KMS-11 (cell line): ENCODE measurements around the gene POU2AF2.

Experiments used
- H2AFZ ChIP-seq: fragments of 200-600 bp; sonication (generic); 2 replicates; pipeline ENCODE4 v1.6.1; 2016; ENCODE audit warnings: antibody characterized with exemption, mixed run types, low read depth
- H3K27ac ChIP-seq: fragments of 200-600 bp; sonication (generic); 2 replicates; pipeline ENCODE4 v1.6.1; 2016; ENCODE audit warnings: mild to moderate bottlenecking, mixed run types
- H3K27me3 ChIP-seq: fragments of 200-600 bp; sonication (generic); 2 replicates; pipeline ENCODE4 v1.6.1; 2017; ENCODE audit warnings: mild to moderate bottlenecking, low read depth, mixed run types, moderate library complexity; ENCODE audit not compliant: insufficient read depth
- H3K36me3 ChIP-seq: fragments of 200-600 bp; sonication (generic); 2 replicates; pipeline ENCODE4 v1.6.1; 2017; ENCODE audit warnings: mild to moderate bottlenecking, mixed run types; ENCODE audit not compliant: insufficient read depth
- H3K4me1 ChIP-seq: fragments of 200-600 bp; sonication (generic); 2 replicates; pipeline ENCODE4 v1.6.1; 2016; ENCODE audit warnings: mild to moderate bottlenecking, low read depth, mixed run types; ENCODE audit not compliant: poor library complexity, severe bottlenecking
- H3K4me2 ChIP-seq: fragments of 200-600 bp; sonication (generic); 2 replicates; pipeline ENCODE4 v1.7.0; 2016; ENCODE audit warnings: mild to moderate bottlenecking, mixed run types
- H3K4me3 ChIP-seq: fragments of 200-600 bp; sonication (generic); IDR thresholded peaks from 2 replicates; pipeline ENCODE4 v1.6.1; 2017; ENCODE audit warnings: low read depth, low read length, mixed read lengths; ENCODE audit not compliant: insufficient read depth
- H3K79me2 ChIP-seq: fragments of 200-600 bp; sonication (generic); 2 replicates; pipeline ENCODE4 v1.6.1; 2016; ENCODE audit warnings: low read depth, mixed run types; ENCODE audit not compliant: insufficient read depth
- H3K9ac ChIP-seq: fragments of 200-600 bp; sonication (generic); 2 replicates; pipeline ENCODE4 v1.6.1; 2016; ENCODE audit warnings: mild to moderate bottlenecking, mixed run types
- H4K20me1 ChIP-seq: fragments of 200-600 bp; sonication (generic); 2 replicates; pipeline ENCODE4 v1.6.1; 2016; ENCODE audit warnings: mild to moderate bottlenecking, mixed run types; ENCODE audit not compliant: insufficient read depth
- CTCF ChIP-seq: fragments of 200-600 bp; sonication (generic); conservative IDR thresholded peaks from 2 replicates; pipeline ENCODE4 v1.6.1; 2017; ENCODE audit warnings: low read depth, mild to moderate bottlenecking, antibody characterized with exemption, low read length, moderate library complexity, mixed read lengths

Gene POU2AF2

DNA sequence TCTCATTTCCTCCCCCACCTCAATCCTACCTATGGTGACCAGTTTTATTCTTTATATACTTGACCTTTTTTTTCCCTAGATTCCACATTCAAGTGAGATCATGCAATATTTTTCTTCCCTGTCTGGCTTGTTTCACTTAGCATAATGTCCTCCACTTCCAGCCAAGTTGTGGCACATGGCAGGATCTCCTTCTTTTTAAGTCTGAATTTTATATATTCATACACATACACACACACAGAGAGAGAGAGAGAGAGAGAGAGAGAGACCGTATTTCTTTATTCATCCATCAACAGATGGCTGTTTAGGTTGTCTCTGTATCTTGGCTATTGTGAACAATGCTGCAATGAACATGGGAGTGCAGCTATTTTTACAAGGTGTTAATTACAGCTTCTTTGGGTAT lies 1.4 kb downstream of the POU2AF2 start:
- Histone ChIP-seq H2AFZ (no peak overlapping the region), H3K4me1 (no peaks in the 10 kb centered on the region), H3K9ac (no peak overlapping the region), H3K27me3 (no peaks in the 10 kb centered on the region), H3K4me2 (no peak overlapping the region), H4K20me1 (no peaks in the 10 kb centered on the region), H3K36me3 (no peaks in the 10 kb centered on the region), H3K4me3 (no peak overlapping the region), H3K79me2 (no peaks in the 10 kb centered on the region), H3K27ac (no peak overlapping the region)
- no peak for TF ChIP-seq CTCF

DNA sequence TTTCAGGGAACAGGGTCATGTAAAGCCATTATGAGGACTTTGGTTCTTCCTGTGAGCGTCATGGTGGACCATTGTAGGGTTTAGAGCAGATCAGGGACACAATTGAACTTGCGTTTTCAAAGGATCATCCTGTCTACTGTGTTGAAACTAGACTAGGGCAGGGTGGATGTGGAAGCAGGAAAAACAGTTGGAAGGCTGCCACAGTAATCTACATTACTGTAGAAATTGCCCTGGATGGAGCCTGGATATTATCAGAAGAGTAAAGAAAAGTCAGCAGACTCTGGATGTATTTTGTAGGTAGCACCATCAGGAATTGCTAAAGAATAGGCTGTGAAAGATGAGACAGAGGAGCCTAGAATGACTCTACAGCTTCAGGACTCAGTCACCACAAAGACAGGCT lies 5.4 kb downstream of the POU2AF2 start:
- Histone ChIP-seq H2AFZ (no peak overlapping the region), H3K4me3 (no peak overlapping the region), H3K27ac (no peak overlapping the region), H3K36me3 (no peaks in the 10 kb centered on the region), H3K4me1 (no peaks in the 10 kb centered on the region), H3K4me2 (no peak overlapping the region), H4K20me1 (no peaks in the 10 kb centered on the region), H3K79me2 (no peaks in the 10 kb centered on the region), H3K27me3 (no peaks in the 10 kb centered on the region), H3K9ac (no peak overlapping the region)
- TF ChIP-seq CTCF = no peak

DNA sequence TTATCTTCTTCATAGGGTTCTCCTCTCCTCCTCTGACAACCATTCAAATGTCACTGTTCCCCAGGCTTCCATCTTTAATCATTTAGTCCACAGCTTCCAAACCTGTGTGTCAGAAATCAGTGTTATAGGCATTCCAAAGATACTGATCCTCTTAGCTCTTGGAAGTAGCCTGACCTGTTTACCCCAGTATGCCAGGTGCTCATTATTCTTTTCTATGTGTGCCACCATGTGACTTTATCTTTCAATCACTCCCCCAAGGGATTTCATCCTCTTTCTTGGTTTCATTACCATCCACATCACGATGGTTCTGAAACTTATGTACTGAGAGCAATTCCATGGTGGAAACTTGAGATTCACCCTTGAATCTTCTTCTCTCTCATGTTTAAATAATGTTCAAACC lies 7.6 kb downstream of the POU2AF2 start:
- H3K27me3 ChIP-seq = no peaks in the 10 kb centered on the region
- TF ChIP-seq CTCF = no peak
- H3K4me1 ChIP-seq = no peaks in the 10 kb centered on the region
- no peaks in the 10 kb centered on the region for H4K20me1 ChIP-seq
- no peak overlapping the region for H3K9ac ChIP-seq
- no peak overlapping the region for H3K4me3 ChIP-seq
- H3K79me2 ChIP-seq = no peaks in the 10 kb centered on the region
- H2AFZ ChIP-seq = no peak overlapping the region
- H3K36me3 ChIP-seq = no peaks in the 10 kb centered on the region
- no peak overlapping the region for H3K4me2 ChIP-seq
- no peak overlapping the region for H3K27ac ChIP-seq

DNA sequence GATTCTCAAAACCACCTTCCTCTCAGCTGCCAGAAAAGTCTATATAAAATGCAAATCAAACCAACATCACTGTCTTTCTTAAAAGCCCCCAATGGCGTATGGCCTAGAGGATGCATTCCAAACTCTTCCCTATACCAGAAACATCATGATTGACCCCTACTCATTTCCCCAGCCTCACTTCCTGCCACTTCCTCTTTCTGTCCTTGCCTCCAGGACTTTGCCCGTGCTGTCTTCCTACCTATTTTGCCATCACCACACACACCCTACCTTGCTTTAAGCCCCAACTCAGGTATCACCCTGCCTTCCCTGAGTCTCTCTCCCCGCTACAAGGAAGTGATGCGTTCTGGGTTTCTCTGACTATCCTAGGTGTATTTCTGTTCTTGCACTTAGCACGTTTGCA lies 8.1 kb downstream of the POU2AF2 start:
- H3K4me1 ChIP-seq = no peaks in the 10 kb centered on the region
- H2AFZ ChIP-seq = no peak overlapping the region
- no peak overlapping the region for H3K27ac ChIP-seq
- H4K20me1 ChIP-seq = no peaks in the 10 kb centered on the region
- no peaks in the 10 kb centered on the region for H3K27me3 ChIP-seq
- no peak overlapping the region for H3K4me2 ChIP-seq
- no peak overlapping the region for H3K9ac ChIP-seq
- H3K79me2 ChIP-seq = no peaks in the 10 kb centered on the region
- TF ChIP-seq CTCF = no peak
- H3K36me3 ChIP-seq = no peaks in the 10 kb centered on the region
- H3K4me3 ChIP-seq = no peak overlapping the region

GRCh38 chr11:111258046-111258445 lies 12.5 kb downstream of the POU2AF2 start:
- Histone ChIP-seq H2AFZ (no peak overlapping the region), H4K20me1 (no peaks in the 10 kb centered on the region), H3K9ac (no peak overlapping the region), H3K4me1 (no peaks in the 10 kb centered on the region), H3K27me3 (no peaks in the 10 kb centered on the region), H3K79me2 (no peaks in the 10 kb centered on the region), H3K4me2 (no peak overlapping the region), H3K27ac (no peak overlapping the region), H3K4me3 (no peak overlapping the region), H3K36me3 (no peaks in the 10 kb centered on the region)
- no peak for TF ChIP-seq CTCF
